H9 (cell line): ENCODE results near the gene BBS12. TPM values are rescaled to one million over a fixed set of nuclear protein-coding genes. Genes with fewer than 3 reads are reported as not detected.

Experiments
- DNase-seq: peaks from one replicate; pipeline ENCODE4 v3.0.0-alpha.2; 2017
- H2AFZ ChIP-seq: one replicate; pipeline ENCODE4 v1.6.1; 2013; ENCODE audit warnings: mild to moderate bottlenecking, low read length, control low read depth, moderate library complexity
- H2AK5ac ChIP-seq: 2 replicates; pipeline ENCODE4 v1.6.1; 2013; ENCODE audit warnings: low read length, control low read depth, mixed read lengths; ENCODE audit not compliant: insufficient read length
- H2BK120ac ChIP-seq: one replicate; pipeline ENCODE4 v1.6.1; 2013; ENCODE audit warnings: low read depth, mild to moderate bottlenecking, low read length, control low read depth, inconsistent platforms; ENCODE audit not compliant: poor library complexity, severe bottlenecking
- H2BK12ac ChIP-seq: 2 replicates; pipeline ENCODE4 v1.6.1; 2013; ENCODE audit warnings: low read length, control low read depth, mixed read lengths, low read depth; ENCODE audit not compliant: insufficient read length
- H2BK15ac ChIP-seq: 2 replicates; pipeline ENCODE4 v1.6.1; 2013; ENCODE audit warnings: low read depth, low read length, control low read depth
- H2BK20ac ChIP-seq: one replicate; pipeline ENCODE4 v1.6.1; 2013; ENCODE audit warnings: low read depth, mild to moderate bottlenecking, low read length, control low read depth, inconsistent platforms; ENCODE audit not compliant: poor library complexity, severe bottlenecking
- H2BK5ac ChIP-seq: 2 replicates; pipeline ENCODE4 v1.6.1; 2013; ENCODE audit warnings: low read length, control low read depth, mixed read lengths; ENCODE audit not compliant: insufficient read length
- H3K14ac ChIP-seq: 2 replicates; pipeline ENCODE4 v1.6.1; 2013; ENCODE audit warnings: low read length, control low read depth; ENCODE audit not compliant: insufficient read depth
- H3K18ac ChIP-seq: 2 replicates; pipeline ENCODE4 v1.6.1; 2013; ENCODE audit warnings: low read depth, mild to moderate bottlenecking, mixed read lengths, low read length, control low read depth; ENCODE audit not compliant: insufficient read length
- H3K23ac ChIP-seq: 2 replicates; pipeline ENCODE4 v1.6.1; 2013; ENCODE audit warnings: low read length, control low read depth, mixed read lengths, low read depth; ENCODE audit not compliant: insufficient read length
- H3K23me2 ChIP-seq: 2 replicates; pipeline ENCODE4 v1.6.1; 2013; ENCODE audit warnings: low read depth, mild to moderate bottlenecking, mixed read lengths, low read length, control low read depth; ENCODE audit not compliant: insufficient read length, poor library complexity, severe bottlenecking
- H3K27ac ChIP-seq: 2 replicates; pipeline ENCODE4 v1.5.1; 2013; ENCODE audit warnings: low read length, control low read depth, mixed read lengths, low read depth; ENCODE audit not compliant: insufficient read length
- H3K27me3 ChIP-seq: 2 replicates; pipeline ENCODE4 v1.6.1; 2013; ENCODE audit warnings: low read length, control low read depth, inconsistent platforms; ENCODE audit not compliant: insufficient read depth
- H3K4ac ChIP-seq: 2 replicates; pipeline ENCODE4 v1.6.1; 2013; ENCODE audit warnings: low read depth, mild to moderate bottlenecking, control low read depth, inconsistent platforms, low read length, moderate library complexity
- H3K4me1 ChIP-seq: 2 replicates; pipeline ENCODE4 v1.6.1; 2013; ENCODE audit warnings: low read length, control low read depth, inconsistent platforms; ENCODE audit not compliant: insufficient read depth
- H3K4me2 ChIP-seq: 2 replicates; pipeline ENCODE4 v1.6.1; 2013; ENCODE audit warnings: low read length, control low read depth, mixed read lengths; ENCODE audit not compliant: insufficient read length, insufficient read depth
- H3K56ac ChIP-seq: 2 replicates; pipeline ENCODE4 v1.6.1; 2013; ENCODE audit warnings: low read depth, mild to moderate bottlenecking, mixed read lengths, low read length, control low read depth; ENCODE audit not compliant: insufficient read length
- H3K79me1 ChIP-seq: 2 replicates; pipeline ENCODE4 v1.6.1; 2013; ENCODE audit warnings: low read depth, mild to moderate bottlenecking, moderate library complexity, low read length, control low read depth, inconsistent platforms; ENCODE audit not compliant: insufficient read depth, poor library complexity, severe bottlenecking
- H3K79me2 ChIP-seq: 2 replicates; pipeline ENCODE4 v1.6.1; 2013; ENCODE audit warnings: low read length, control low read depth, inconsistent platforms; ENCODE audit not compliant: insufficient read depth
- H3K9ac ChIP-seq: 2 replicates; pipeline ENCODE4 v1.6.1; 2013; ENCODE audit warnings: low read length, control low read depth, mixed read lengths; ENCODE audit not compliant: insufficient read length; ENCODE audit errors: extremely low read depth
- H3K9me3 ChIP-seq: one replicate; pipeline ENCODE4 v1.6.1; 2013; ENCODE audit warnings: low read depth, low read length, inconsistent platforms; ENCODE audit not compliant: control insufficient read depth
- H3T11ph ChIP-seq: one replicate; pipeline ENCODE4 v1.6.1; 2013; ENCODE audit warnings: mild to moderate bottlenecking, low read length, control low read depth, inconsistent platforms
- H4K20me1 ChIP-seq: one replicate; pipeline ENCODE4 v1.6.1; 2013; ENCODE audit not compliant: control insufficient read depth, insufficient read length, insufficient read depth
- H4K5ac ChIP-seq: 2 replicates; pipeline ENCODE4 v1.6.1; 2013; ENCODE audit warnings: low read depth, mild to moderate bottlenecking, mixed read lengths, low read length, control low read depth; ENCODE audit not compliant: insufficient read length
- H4K8ac ChIP-seq: replicated peaks from 2 replicates; pipeline ENCODE4 v1.6.1; 2013; ENCODE audit warnings: low read length, control low read depth, mixed read lengths, low read depth; ENCODE audit not compliant: insufficient read length
- H4K91ac ChIP-seq: 2 replicates; pipeline ENCODE4 v1.6.1; 2013; ENCODE audit warnings: low read depth, mild to moderate bottlenecking, moderate library complexity, mixed read lengths, low read length, control low read depth; ENCODE audit not compliant: insufficient read length
- H3K27ac Mint-ChIP-seq, 3 experiments: 2 replicates in 2 of 3; 3 replicates in 1 of 3; pipeline ENCODE4 v1.8.0; 2020 to 2021; ENCODE audit warnings: mixed read lengths in 3 of 3, mild to moderate bottlenecking in 1 of 3, moderate library complexity in 1 of 3
- H3K27me3 Mint-ChIP-seq: 2 replicates; pipeline ENCODE4 v1.8.0; 2021; ENCODE audit warnings: low read depth, mild to moderate bottlenecking, moderate library complexity, mixed read lengths
- H3K36me3 Mint-ChIP-seq, 3 experiments: 2 replicates in 2 of 3; 3 replicates in 1 of 3; pipeline ENCODE4 v1.8.0; 2020 to 2021; ENCODE audit warnings: low read depth in 3 of 3, mixed read lengths in 3 of 3; ENCODE audit not compliant: insufficient read depth in 1 of 3
- H3K4me1 Mint-ChIP-seq, 2 experiments: 2 replicates each; pipeline ENCODE4 v1.8.0; 2020; ENCODE audit warnings: mixed read lengths in 2 of 2
- H3K4me3 Mint-ChIP-seq, 2 experiments: 2 replicates in 1 of 2; 3 replicates in 1 of 2; pipeline ENCODE4 v1.8.0; 2020 to 2021; ENCODE audit warnings: mild to moderate bottlenecking in 2 of 2, mixed read lengths in 2 of 2, moderate library complexity in 1 of 2
- H3K9me3 Mint-ChIP-seq, 2 experiments: 2 replicates in 1 of 2; 3 replicates in 1 of 2; pipeline ENCODE4 v1.8.0; 2020; ENCODE audit warnings: mild to moderate bottlenecking in 2 of 2, mixed read lengths in 2 of 2, moderate library complexity in 1 of 2
- CTCF ChIP-seq: fragments of 200-600 bp; sonication (generic); conservative IDR thresholded peaks from 3 replicates; pipeline ENCODE4 v1.8.0; 2021; ENCODE audit warnings: antibody characterized with exemption, mild to moderate bottlenecking
- WGBS: extraction: QIAGEN DNeasy Blood & Tissue Kit; methylation state at CpG from one replicate; pipeline ENCODE4 v1.1.7; 2013; ENCODE audit warnings: missing lambda C conversion rate, low lambda C conversion rate, mixed read lengths; ENCODE audit not compliant: insufficient read length; ENCODE audit errors: extremely low coverage; 5-methylcytosine and 5-hydroxymethylcytosine counted together
- total RNA-seq: library from RNA; stranded (reverse); gene quantifications from 2 replicates; pipeline ENCODE4 v1.2.1, GENCODE V29; 2021

The BBS12 gene
- total RNA-seq, 1 experiment from 2014 or later, result 1.2 TPM

- Histone ChIP-seq H4K91ac (no peak overlapping the region), H3K9me3 (peaks cover 14% of the 10 kb centered on the region), H2BK12ac (no peak overlapping the region), H3K9ac (no peak overlapping the region), H4K5ac (no peak overlapping the region), H2AK5ac (no peak overlapping the region), H2BK5ac (no peak overlapping the region), H2BK120ac (no peak overlapping the region), H3K23ac (no peak overlapping the region), H2BK20ac (no peak overlapping the region), H2AFZ (no peak overlapping the region), H3T11ph (no peak overlapping the region), H2BK15ac (no peak overlapping the region), H3K4ac (no peak overlapping the region), H3K79me2 (no peaks in the 10 kb centered on the region), H3K79me1 (no peaks in the 10 kb centered on the region), H3K56ac (no peak overlapping the region), H4K8ac (no peak overlapping the region), H3K23me2 (no peaks in the 10 kb centered on the region), H3K27ac (no peak overlapping the region), H4K20me1 (no peaks in the 10 kb centered on the region), H3K4me2 (no peak overlapping the region), H3K27me3 (no peaks in the 10 kb centered on the region), H3K14ac (no peak overlapping the region), H3K18ac (no peak overlapping the region), H3K4me1 (no peaks in the 10 kb centered on the region)
- Mint-ChIP-seq H3K36me3 (no peaks in the 10 kb centered on the region; a peak in 1 of 7 replicates), H3K4me1 (peaks cover 0 to 4% of the 10 kb centered on the region in 2 experiments; a peak in 1 of 4 replicates), H3K9me3 (peaks cover 5 to 6% of the 10 kb centered on the region in 2 experiments), H3K4me3 (no peak overlapping the region), H3K27me3 (no peaks in the 10 kb centered on the region), H3K27ac (no peak overlapping the region)
- TF ChIP-seq CTCF, result no peak
- no CpG with 5 or more reads among the region's 2 CpGs for WGBS
- no peak for DNase-seq
These were observed 44.9 kb upstream of the BBS12 start for GRCh38 chr4:122687531-122688061.
